Fibroblast of mammary gland (primary cell): ENCODE data around the gene TEX26.

Experiments
- DNase-seq: peaks from one replicate; pipeline ENCODE4 v3.0.0-alpha.2; 2010; ENCODE audit warnings: low read depth
- H3K4me3 ChIP-seq: 2 replicates; pipeline ENCODE4 v1.5.1; 2011; ENCODE audit warnings: low read depth, mild to moderate bottlenecking, low read length, moderate library complexity; ENCODE audit not compliant: control insufficient read depth
- TF ChIP-seq, protein P1 (sequence below): conservative IDR thresholded peaks from 2 replicates; pipeline ENCODE4 v1.5.1; 2011; ENCODE audit warnings: low read depth, low read length, inconsistent platforms; ENCODE audit not compliant: control insufficient read depth, insufficient read depth

TEX26 gene

DNA sequence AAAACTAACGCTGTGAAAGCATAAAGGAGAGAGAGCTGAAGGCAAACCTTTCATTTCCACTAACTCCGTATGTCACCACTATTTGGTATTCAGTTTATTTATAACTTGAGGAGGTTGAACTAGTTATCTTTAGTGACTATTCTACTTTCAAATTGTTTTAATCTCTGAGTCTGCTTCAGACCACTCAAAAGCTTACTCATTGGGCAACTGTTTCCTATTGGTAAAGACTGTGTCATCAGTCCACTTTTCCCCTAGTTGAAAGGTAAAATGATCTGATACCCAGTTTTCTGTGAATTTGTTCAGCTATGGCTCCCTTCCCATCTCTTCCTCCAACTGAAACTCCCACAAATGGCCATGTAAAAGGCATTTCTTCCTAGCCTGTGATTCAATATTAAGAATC, 39.1 kb downstream of the TEX26 start:
- no peak overlapping the region for H3K4me3 ChIP-seq
- TF ChIP-seq, protein P1, sequence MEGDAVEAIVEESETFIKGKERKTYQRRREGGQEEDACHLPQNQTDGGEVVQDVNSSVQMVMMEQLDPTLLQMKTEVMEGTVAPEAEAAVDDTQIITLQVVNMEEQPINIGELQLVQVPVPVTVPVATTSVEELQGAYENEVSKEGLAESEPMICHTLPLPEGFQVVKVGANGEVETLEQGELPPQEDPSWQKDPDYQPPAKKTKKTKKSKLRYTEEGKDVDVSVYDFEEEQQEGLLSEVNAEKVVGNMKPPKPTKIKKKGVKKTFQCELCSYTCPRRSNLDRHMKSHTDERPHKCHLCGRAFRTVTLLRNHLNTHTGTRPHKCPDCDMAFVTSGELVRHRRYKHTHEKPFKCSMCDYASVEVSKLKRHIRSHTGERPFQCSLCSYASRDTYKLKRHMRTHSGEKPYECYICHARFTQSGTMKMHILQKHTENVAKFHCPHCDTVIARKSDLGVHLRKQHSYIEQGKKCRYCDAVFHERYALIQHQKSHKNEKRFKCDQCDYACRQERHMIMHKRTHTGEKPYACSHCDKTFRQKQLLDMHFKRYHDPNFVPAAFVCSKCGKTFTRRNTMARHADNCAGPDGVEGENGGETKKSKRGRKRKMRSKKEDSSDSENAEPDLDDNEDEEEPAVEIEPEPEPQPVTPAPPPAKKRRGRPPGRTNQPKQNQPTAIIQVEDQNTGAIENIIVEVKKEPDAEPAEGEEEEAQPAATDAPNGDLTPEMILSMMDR = no peak
- DNase-seq = peak; percentile 55

DNA sequence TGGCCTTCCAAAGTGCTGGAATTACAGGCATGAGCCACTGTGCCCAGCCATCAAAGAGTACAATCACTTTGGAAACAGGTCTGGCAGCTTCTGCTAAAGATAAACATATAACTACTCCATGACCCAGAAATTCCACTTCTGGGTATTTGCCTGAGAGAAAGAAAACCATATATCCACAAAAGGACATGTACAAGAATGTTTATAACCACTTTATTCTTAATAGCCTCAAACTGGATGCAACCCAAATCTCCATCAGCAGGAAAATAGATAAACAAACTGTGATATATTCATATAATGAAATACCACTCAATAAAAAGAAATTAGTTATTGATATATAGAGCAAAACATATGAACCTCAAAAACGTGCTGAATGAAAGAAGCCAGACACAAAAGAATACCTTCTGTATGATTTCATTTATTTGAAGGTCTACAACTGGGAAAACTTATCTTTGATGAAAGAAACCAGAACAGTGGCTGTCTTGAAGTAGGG, 40.5 kb downstream of the TEX26 start:
- TF ChIP-seq, protein P1 = no peak
- H3K4me3 ChIP-seq = no peak overlapping the region
- DNase-seq = no peak

- TF ChIP-seq, protein P1 = no peak
- H3K4me3 ChIP-seq = no peak overlapping the region
- DNase-seq = no peak
Measured at GRCh38 chr13:30974350-30974749, 41.9 kb downstream of the TEX26 start.

DNA sequence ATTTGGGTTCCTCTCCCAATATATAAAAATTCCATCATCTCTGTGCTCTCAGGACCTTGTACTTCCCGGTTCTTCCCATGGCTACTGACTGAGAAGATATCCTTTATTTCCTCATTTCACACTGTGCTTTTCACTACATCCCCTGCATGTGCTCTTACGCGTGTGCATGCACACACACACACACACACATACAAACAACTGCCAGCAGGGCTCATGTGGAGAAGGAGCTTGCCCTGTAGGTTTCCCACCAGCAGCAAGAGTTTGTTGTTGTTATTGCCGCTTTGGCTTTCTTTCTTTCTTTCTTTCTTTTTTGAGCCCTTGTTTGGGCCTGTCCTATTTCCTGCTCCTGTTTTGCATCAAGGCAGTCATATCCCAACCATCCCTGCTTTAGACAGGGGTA, 43.6 kb downstream of the TEX26 start:
- TF ChIP-seq, protein P1 = no peak
- DNase-seq = no peak
- H3K4me3 ChIP-seq = no peak overlapping the region

DNA sequence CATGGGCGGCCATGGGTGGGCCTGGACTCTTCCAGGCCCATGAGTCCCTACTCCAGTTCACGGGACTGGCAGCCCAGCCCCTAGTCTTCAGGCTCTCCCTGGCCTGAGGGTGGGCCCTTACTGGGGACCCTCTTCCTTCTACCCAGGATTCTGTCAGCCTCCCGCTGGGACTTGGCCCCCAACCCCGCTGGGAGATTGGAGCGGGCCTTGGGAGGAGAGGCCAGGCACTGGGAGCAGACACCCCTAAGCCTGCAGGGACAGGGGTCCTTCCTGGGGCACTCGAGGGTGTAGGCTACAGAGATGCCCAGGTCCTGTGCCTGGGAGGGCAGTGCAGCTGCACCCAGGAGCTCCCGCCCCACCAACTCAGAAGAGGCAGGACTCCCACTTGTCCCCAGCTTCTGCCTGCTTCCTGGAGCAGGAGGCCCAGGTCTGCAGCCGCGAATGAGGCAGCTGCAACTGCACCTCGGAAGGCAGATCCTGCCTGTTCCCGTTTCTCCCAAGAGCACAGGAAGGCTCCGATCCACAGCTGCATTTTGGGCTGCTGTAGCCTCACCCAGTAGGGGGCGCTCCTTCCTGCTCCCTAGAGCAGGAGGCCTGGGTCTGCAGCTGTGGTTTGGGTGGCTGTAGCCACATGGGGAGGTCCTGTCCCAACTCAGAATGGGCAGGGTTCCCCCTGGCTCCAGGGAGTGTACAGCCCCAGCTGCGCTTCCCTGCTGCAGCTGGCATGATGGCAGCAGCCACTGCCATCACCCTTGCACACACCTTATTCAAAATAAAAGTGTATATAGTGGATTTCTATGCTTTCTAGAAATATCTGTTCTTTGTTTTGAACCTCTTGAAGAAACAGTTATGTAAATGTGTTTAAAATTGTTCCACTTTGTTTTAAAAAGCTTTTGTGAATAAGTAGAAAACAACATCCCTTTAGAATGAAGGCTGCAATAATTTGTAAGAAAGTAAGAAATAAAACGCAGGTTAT, 46.8 kb downstream of the TEX26 start:
- no peak for DNase-seq
- no peak overlapping the region for H3K4me3 ChIP-seq
- TF ChIP-seq, protein P1 = peak; percentile 56

DNA sequence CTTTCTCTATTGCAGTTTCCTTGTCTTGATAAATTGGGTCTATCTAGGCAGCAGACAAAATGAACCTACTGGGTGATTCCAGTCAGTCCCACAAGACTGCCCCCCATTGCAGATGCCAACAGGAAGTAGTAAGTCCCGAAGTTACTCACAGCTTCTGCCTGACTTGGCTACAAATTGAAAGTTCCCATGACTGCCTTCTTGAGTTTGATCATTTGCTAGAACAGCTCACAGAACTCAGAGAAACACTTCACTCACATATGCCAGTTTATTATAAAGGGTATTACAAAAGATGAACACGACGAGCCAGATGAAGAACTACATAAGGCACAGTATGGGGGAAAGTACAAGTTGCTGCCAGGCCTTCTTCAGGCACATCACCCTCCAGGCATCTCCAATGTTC, 50.0 kb downstream of the TEX26 start:
- no peak overlapping the region for H3K4me3 ChIP-seq
- DNase-seq = peak; percentile 23
- TF ChIP-seq, protein P1 = no peak
